Kidney (tissue), 14 donors: Measurements from ENCODE around the gene NEU3. TPM values are rescaled to one million over a fixed set of nuclear protein-coding genes. Genes with fewer than 3 reads are reported as not detected.
"Not testable (repeated sequence)": the region's sequence is repeated elsewhere in the genome, so short reads cannot be mapped to it uniquely, and the experiment has no call there.

ENCODE experiments used
- DNase-seq, 5 donors: peaks; one replicate each; pipeline ENCODE4 v3.0.0-alpha.2; 2013 to 2020
- FAIRE-seq: peaks from 2 replicates; lab custom pipeline; 2012; peaks lifted over from hg19 to GRCh38; lab: Jason Lieb, UNC
- H3K27ac ChIP-seq, 2 donors: one replicate each; pipeline ENCODE4 v1.7.0; 2013; ENCODE audit warnings: low read depth in 2 of 2, low read length in 2 of 2, inconsistent platforms in 1 of 2
- H3K27me3 ChIP-seq: one replicate; pipeline ENCODE4 v1.7.1; 2013; ENCODE audit warnings: low read length, inconsistent platforms; ENCODE audit not compliant: control insufficient read depth, insufficient read depth
- H3K36me3 ChIP-seq, 3 donors: one replicate each; pipeline versions ENCODE4 v1.7.0 to v1.7.1; 2013; ENCODE audit warnings: low read length in 3 of 3, control low read depth in 1 of 3, inconsistent platforms in 1 of 3; ENCODE audit not compliant: insufficient read depth in 3 of 3, control insufficient read depth in 2 of 3
- H3K4me1 ChIP-seq, 3 donors: one replicate each; pipeline versions ENCODE4 v1.7.0 to v1.7.1; 2013; ENCODE audit warnings: low read length in 3 of 3, inconsistent platforms in 1 of 3, low read depth in 1 of 3; ENCODE audit not compliant: control insufficient read depth in 2 of 3, insufficient read depth in 2 of 3
- H3K4me3 ChIP-seq, 3 donors: one replicate each; pipeline versions ENCODE4 v1.7.0 to v1.8.1; 2013; ENCODE audit warnings: low read length in 3 of 3, control low read depth in 1 of 3, inconsistent platforms in 1 of 3
- H3K9ac ChIP-seq, 3 donors: one replicate each; pipeline versions ENCODE4 v1.7.0 to v1.7.1; 2013; ENCODE audit warnings: low read length in 3 of 3, control low read depth in 1 of 3, inconsistent platforms in 1 of 3
- H3K9me3 ChIP-seq, 3 donors: one replicate each; pipeline versions ENCODE4 v1.7.0 to v1.7.1; 2013; ENCODE audit warnings: low read length in 3 of 3, control low read depth in 1 of 3, inconsistent platforms in 1 of 3; ENCODE audit not compliant: control insufficient read depth in 2 of 3, insufficient read depth in 1 of 3
- CTCF ChIP-seq: IDR thresholded peaks from 3 replicates; pipeline ENCODE4 v1.5.1; 2012; ENCODE audit warnings: mild to moderate bottlenecking, moderate library complexity, borderline replicate concordance; ENCODE audit not compliant: insufficient read depth; ENCODE audit errors: extremely low read depth
- intact Hi-C: fragments of 100-400 bp; cut with DNase I; formaldehyde crosslinking; loops from one replicate; pipeline ENCODE4 v1.11.1; 2022
- polyA plus RNA-seq: library from polyadenylated mRNA; stranded (reverse); fragments of 350-450 nt; fragmentation: Illumina TruSeq; extraction: RNeasy Lipid Tissue Mini Kit (QIAGEN cat#74804); gene quantifications from one replicate; pipeline ENCODE4 v1.2.3, GENCODE V29; 2014; ENCODE audit warnings: low read depth, low replicate concordance; ENCODE audit not compliant: insufficient read depth
- total RNA-seq: library from RNA; stranded (reverse); fragmentation: NEBNext Ultra II Directional; extraction: Animal tissue kit (Norgen Biotek cat#: 25700); gene quantifications from one replicate; pipeline ENCODE4 v1.2.1, GENCODE V29; 2021
- donor health status: control.
- donor health status: control.
- donor health status: control.
- donor health status: control.
- donor health status: control.
- donor health status: DM: yes; HTN: yes; CAD: no.
- donor health status: Normal renal cell carcinoma (clear cell type).

Gene NEU3
- total and polyA plus RNA-seq, 2 donors from 2014 or later, result 2.8 to 13.2 TPM

GRCh38 chr11:74984070-74984469, 4.7 kb upstream of the NEU3 start:
- DNase-seq, result no peak
- Histone ChIP-seq H3K4me1 (peaks cover 0 to 3% (median 0%) of the 10 kb centered on the region in 3 donors), H3K36me3 (peaks cover 0 to 10% (median 4%) of the 10 kb centered on the region in 3 donors), H3K27me3 (no peaks in the 10 kb centered on the region), H3K9ac (no peak overlapping the region), H3K4me3 (no peak overlapping the region), H3K27ac (no peak overlapping the region), H3K9me3 (no peaks in the 10 kb centered on the region)
- FAIRE-seq, result no peak
- no peak for TF ChIP-seq CTCF
- intact Hi-C loops, result no loop called here

GRCh38 chr11:74984730-74985129, 4.0 kb upstream of the NEU3 start:
- Histone ChIP-seq H3K27me3 (no peaks in the 10 kb centered on the region), H3K4me1 (peaks cover 0 to 7% (median 0%) of the 10 kb centered on the region in 3 donors), H3K36me3 (peaks cover 0 to 10% (median 4%) of the 10 kb centered on the region in 3 donors), H3K4me3 (no peak overlapping the region), H3K9ac (no peak overlapping the region), H3K9me3 (no peaks in the 10 kb centered on the region), H3K27ac (no peak overlapping the region)
- intact Hi-C loops, result no loop called here
- FAIRE-seq (no peak), DNase-seq (no peak)
- no peak for TF ChIP-seq CTCF

- no peaks in the 10 kb centered on the region for H3K9me3 ChIP-seq
- no peaks in the 10 kb centered on the region for H3K36me3 ChIP-seq
- no peaks in the 10 kb centered on the region for H3K27me3 ChIP-seq
- H3K9ac ChIP-seq, result peak overlapping the region; percentile 49 to 83 (median 67)
- intact Hi-C loops, result no loop called here
- H3K4me3 ChIP-seq, result peak overlapping the region; percentile 58 to 86 (median 82)
- peaks cover 0 to 11% (median 2%) of the 10 kb centered on the region in 3 donors for H3K4me1 ChIP-seq
- peak in 1 of 5 donors; percentile 5 for DNase-seq
- no peak for TF ChIP-seq CTCF
- peak overlapping the region in 1 of 2 donors; percentile 28 for H3K27ac ChIP-seq
- FAIRE-seq, result no peak
Observed at GRCh38 chr11:74989260-74989638, 516 bp downstream of the NEU3 start.

- H3K4me3 ChIP-seq, FAIRE-seq, H3K36me3 ChIP-seq, H3K9me3 ChIP-seq, DNase-seq, H3K27me3 ChIP-seq, intact Hi-C loops, H3K9ac ChIP-seq, H3K27ac ChIP-seq: not testable (repeated sequence)
- peaks cover 0 to 11% (median 2%) of the 10 kb centered on the region in 3 donors for H3K4me1 ChIP-seq
Observed at GRCh38 chr11:74990150-74990549, 1.4 kb downstream of the NEU3 start.
